Endometrium (tissue), 2 donors: ENCODE results near the gene SAMD3.
"Not testable (repeated sequence)": the region's sequence is repeated elsewhere in the genome, so short reads cannot be mapped to it uniquely, and the experiment has no call there.

Experiments used
- FAIRE-seq: peaks from 2 replicates; lab custom pipeline; 2012; peaks lifted over from hg19 to GRCh38; lab: Jason Lieb, UNC
- donor health status: control.
- donor health status: control.

The SAMD3 gene

GRCh38 chr6:130173377-130174004 is 49.3 kb downstream of the SAMD3 start:
- not testable (repeated sequence) for FAIRE-seq

GRCh38 chr6:130170160-130170559 is 52.6 kb downstream of the SAMD3 start:
- not testable (repeated sequence) for FAIRE-seq

DNA sequence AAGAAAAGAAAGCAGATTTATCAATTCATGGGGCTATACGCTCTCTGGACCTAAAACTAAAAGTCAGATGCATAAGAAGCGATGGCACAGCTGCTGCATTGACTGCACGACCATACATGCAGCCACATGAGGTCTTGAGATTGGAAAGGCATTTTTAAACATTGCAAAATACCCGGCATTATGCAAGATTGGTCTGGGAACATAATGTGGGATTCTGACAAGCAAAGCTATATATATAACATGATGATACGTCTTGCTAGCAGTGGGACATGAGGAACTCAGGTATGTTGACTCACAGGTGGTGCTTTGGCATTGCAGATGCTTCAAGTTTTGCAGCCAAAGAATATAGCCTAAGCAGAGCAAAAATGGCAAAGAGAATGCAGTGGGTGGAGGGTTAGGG is 55.1 kb downstream of the SAMD3 start:
- FAIRE-seq: no peak

- no peak for FAIRE-seq
Measured at GRCh38 chr6:130164251-130164650, 58.5 kb downstream of the SAMD3 start.

DNA sequence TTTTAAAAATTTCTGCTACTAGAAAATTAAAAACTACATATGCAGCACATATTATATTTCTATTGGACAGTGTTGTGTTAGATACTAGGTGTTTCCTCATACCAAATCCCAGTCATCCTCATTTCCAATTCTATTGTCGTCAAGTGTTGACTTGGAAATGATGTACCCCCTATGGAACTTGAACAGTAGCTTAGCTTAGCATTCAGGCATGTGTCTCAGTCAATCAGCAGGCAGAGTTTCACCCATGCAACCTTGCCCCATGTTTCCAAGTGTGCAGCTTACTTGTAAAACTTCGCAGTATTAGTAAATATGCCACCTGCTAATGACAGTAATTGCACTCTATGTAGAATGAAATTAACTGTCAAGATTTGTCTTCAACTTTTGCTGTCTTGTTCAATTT is 59.5 kb downstream of the SAMD3 start:
- no peak for FAIRE-seq

DNA sequence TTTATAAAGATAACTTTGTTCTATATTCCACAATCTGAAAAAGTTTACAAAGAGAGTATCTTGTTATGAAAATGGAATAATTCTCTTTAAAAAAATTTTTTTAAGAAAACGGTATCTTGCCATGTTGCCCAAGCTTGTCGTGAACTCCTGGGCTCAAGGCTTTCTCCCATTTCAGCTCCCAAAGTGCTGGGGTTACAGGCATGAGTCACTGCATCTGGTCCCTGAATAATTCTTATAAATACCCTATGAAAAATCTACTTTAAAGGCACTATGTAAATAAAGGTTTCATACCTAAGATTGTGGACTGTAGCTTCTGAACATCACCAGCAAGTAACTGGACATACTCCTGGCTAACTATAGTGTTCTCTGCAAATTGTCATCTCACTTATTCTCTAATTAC is 60.3 kb downstream of the SAMD3 start:
- no peak for FAIRE-seq

- no peak for FAIRE-seq
Measured at GRCh38 chr6:130161683-130162404, 60.9 kb downstream of the SAMD3 start.

DNA sequence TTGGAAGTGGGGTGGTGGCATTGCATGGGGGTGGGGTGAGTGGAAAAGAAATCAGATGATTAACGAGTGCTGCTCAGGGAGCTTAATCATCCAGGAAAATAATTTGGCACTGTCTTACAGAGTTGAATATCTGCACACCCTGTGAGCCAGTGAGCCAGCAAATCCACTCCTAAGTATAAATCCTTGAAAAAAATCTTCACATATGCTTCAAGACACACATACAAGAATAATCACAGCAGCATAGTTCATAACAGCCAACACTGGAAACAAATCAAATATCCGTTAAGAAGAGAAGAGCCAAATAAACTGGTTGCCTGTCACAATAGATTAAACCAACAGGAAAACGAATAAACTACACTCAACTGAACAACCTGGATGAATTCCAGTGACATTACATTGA is 62.8 kb downstream of the SAMD3 start:
- FAIRE-seq: no peak

DNA sequence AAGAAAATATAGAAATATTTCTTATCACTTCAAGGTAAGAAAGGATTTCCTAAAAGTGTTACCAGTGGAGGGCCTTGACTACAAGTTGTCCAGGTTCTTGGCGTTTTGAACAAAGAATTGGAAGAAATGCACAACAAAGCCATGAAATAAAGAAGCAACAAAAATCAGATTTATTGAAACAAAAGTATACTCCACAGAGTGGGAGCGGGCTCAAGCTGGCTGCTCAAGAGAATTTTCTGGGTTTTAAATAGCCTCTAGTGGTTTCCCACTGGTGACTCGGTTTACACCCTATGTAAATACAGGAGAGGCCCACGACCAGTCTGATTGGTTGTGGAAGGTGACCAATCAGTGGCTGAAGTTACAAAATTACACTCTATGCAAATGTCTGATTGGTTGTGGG is 64.2 kb downstream of the SAMD3 start:
- FAIRE-seq: no peak

DNA sequence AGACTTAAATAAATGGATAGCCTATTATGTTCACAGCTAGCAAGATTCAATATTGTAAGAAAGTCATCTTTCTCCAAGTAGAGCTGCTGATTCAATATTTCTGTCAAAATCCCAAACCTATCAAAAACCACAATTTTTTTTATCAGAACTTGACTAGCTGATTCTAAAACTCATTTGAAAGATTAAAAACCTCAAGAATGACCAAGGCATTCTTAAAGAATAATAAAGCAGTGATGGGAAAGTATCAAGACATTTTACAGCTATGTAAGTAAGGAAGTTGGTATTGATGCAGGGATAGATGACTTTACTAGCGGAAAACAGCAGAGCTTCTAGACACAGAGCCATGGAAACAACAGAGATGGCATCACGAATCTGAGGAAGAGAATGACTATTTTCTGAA is 64.7 kb downstream of the SAMD3 start:
- FAIRE-seq: no peak

GRCh38 chr6:130156908-130157307 is 65.8 kb downstream of the SAMD3 start:
- no peak for FAIRE-seq

DNA sequence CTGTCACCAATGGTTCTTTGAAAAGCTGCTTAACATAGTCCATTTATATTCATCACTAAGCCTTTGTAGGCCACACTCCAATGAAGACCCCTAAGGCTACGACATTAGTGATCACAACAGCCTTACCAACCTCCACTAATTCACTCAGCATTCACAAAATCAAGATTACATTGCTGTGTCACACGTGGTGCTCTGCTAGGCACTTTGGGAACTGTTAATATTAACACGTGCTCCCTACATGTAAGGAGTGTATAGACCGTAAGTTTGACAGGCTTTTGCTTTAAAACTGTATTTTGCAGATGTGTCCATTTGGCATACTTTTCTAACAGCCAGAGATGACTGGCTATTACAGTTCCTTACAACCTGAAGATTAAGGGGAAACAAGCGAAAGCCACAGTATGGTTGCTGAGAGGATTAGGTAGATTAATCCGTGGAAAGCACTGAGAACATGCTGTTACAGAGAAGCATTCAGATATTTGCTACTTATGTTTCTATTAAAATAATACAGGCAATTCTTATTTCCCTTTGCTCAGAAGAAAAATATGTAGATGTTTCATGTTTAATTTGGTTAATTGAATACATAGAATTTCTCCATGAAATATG is 69.7 kb downstream of the SAMD3 start:
- FAIRE-seq: no peak

- no peak for FAIRE-seq
Measured at GRCh38 chr6:130150906-130151305, 71.8 kb downstream of the SAMD3 start.

- FAIRE-seq: not testable (repeated sequence)
Measured at GRCh38 chr6:130149016-130149415, 73.7 kb downstream of the SAMD3 start.

DNA sequence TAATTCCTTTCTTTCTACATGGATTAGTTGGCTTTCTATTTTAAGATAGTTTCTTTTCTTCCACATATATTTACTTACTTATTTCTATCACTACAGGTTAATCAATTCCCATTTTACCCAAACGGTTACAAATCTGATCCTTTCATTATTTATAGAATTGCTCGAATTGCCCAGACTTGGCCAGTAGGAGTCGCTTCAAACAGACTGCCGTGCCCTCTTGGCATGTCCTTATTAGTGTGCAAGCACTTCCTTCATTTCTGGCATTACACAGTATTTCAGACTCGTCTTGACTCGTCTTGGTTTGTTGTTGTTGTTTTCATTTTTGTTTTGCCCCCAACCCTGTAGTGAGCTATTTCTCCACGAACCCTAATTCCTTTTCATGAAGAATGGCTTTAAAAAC is 74.6 kb downstream of the SAMD3 start:
- no peak for FAIRE-seq

- no peak for FAIRE-seq
Measured at GRCh38 chr6:130147111-130147510, 75.6 kb downstream of the SAMD3 start.

DNA sequence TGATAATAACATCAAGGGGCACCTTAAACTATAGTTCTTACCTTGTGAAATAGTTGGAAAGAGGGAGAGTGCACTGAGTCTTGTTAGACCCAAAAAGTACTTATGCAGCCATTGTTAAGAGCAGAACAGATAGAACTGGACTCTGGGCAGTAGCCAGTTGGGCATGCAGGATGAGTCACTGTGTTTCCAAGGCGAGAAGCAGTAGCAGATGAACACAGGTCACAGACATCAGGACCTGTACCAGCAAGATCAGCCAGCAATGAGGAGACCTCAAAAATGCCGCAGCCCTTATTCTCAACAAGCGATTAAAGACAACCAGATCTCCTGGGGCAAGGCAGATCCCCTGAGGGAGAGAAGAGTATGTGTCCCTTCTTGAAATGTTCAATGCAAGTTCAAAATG is 79.0 kb downstream of the SAMD3 start:
- no peak for FAIRE-seq

GRCh38 chr6:130140084-130140483 is 82.7 kb downstream of the SAMD3 start:
- no peak for FAIRE-seq

DNA sequence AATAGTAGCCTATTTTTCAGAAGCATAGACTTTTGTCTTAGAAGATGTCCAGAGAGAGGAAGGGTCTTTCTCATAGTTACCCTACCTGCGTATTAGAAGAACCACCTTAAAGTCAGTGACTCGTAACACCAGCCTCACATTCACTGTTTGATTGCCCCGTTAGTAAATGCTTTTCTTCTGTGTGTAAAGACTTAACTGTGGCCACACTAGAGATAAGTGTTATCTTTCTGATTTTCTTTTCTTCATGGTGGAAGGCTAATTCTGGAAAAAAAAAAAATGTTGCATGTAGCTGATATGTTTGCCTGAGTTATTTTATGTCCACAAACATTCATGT is 83.9 kb downstream of the SAMD3 start:
- FAIRE-seq: no peak

GRCh38 chr6:130138116-130138908 is 84.4 kb downstream of the SAMD3 start:
- FAIRE-seq: no peak

DNA sequence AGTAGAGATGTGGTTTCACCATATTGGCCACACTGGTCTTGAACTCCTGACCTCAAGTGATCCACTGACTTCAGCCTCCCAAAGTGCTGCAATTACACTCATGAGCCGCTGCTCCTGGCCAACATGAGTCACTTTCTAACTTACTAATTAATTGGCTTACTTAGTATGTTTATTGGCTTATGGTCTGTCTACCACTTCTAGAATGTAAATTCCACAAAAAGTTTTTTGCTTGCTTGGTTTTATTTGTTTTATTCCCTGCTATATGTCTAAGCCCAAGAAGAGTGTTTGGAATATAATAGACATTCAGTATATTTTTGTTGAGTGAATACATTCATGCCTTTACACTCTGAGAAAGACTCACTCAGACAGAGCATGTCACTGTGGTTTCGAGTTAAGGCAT is 86.0 kb downstream of the SAMD3 start:
- FAIRE-seq: no peak

DNA sequence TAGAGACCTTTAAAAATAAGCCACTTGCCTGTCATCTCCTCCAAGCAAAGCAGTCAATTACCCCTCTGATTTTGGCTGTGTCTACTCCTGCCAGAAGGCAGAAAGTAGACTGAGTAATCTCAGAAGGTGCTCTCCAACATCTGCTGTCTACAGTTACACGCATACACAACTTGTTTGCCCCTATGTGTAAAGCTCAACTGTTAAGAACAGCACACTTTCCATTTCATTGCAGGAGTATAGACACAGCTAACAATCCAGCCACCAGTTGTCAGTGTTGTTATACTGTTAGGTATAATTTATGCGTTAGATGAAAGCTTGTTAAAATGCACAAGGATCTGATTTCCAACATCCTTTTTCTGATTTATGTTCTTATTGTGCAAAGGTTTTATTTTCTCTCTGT is 88.2 kb downstream of the SAMD3 start:
- no peak for FAIRE-seq

DNA sequence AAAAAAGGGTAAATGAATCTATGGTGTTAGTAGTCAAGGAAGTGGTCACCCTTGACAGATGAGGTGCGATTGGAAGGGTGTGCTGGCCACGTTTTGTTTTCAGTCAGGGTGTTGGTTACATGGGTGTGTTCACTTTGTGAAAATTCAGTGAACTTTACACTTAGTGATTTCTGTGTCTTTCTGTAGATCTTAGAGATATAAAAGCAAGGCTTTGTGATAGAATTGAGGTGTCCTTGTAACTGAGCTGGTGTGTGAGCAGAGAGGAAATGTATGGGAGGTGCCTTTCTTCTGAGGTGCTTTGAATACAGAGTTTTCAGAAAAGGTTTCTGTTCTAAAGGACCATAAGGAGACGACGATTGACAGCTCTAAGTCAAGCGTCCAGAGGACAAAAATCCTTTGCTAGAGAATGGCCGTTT is 90.5 kb downstream of the SAMD3 start:
- no peak for FAIRE-seq
